Bone marrow (tissue), 2 donors: ENCODE measurements around the gene MMP27.

ENCODE experiments used
- DNase-seq, 2 donors: peaks; one replicate each; lab custom pipeline; 2025; lab: John Stamatoyannopoulos, UW

Gene MMP27

GRCh38 chr11:102703826-102704493 lies 1.6 kb downstream of the MMP27 start:
- DNase-seq = no peak

GRCh38 chr11:102695201-102695600 lies 10.4 kb downstream of the MMP27 start:
- no peak for DNase-seq

GRCh38 chr11:102685754-102686153 lies 19.8 kb downstream of the MMP27 start:
- DNase-seq = no peak

- DNase-seq = no peak
Observed at GRCh38 chr11:102685338-102685737, 20.2 kb downstream of the MMP27 start.

GRCh38 chr11:102683277-102683676 lies 22.3 kb downstream of the MMP27 start:
- no peak for DNase-seq

DNA sequence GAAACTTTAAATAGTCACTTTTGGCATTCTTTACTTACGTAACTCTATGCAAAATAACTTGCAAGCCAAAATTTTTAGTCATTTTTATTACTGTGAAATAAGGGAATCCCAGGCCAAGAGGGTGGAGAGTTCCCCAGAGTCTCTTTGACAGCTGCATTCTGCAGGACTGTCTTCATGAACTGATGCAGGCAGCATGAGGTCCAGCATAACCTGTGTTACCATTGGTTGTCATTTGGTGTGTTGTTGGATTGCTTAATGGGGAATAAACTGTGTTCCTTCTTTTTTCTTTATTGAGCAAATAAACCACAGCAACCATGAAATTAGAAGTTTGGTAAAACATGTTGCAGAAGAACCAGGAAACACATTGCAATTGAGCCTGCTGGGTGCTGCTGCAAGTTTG lies 24.6 kb downstream of the MMP27 start:
- DNase-seq = no peak

DNA sequence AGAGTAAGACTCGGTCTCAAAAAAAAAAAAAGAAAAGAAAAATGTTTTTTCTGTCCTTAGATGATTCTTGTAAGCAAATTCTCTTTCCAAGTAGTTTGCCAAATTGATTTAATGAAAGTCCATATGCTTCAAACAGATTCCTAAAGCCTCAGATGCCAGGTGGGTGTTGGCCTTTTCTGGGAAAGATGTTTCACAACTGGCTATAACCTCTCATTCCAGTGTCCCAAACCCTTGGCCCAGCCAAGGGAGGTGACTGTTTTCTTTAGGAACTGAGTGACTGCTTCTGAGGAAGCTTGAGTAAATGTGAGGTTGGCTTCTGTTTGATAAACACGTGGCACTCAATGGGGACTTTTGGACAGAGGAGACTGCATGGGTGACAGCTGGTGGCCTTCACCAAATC lies 27.5 kb downstream of the MMP27 start:
- no peak for DNase-seq

GRCh38 chr11:102676084-102676483 lies 29.5 kb downstream of the MMP27 start:
- DNase-seq = no peak

- DNase-seq = no peak
Observed at GRCh38 chr11:102669664-102670063, 35.9 kb downstream of the MMP27 start.

GRCh38 chr11:102666331-102666957 lies 39.1 kb downstream of the MMP27 start:
- DNase-seq = peak in 1 of 2 donors; percentile 18

- DNase-seq = no peak
Observed at GRCh38 chr11:102664001-102664752, 41.4 kb downstream of the MMP27 start.

GRCh38 chr11:102662607-102663006 lies 43.0 kb downstream of the MMP27 start:
- DNase-seq = no peak

GRCh38 chr11:102661040-102661439 lies 44.5 kb downstream of the MMP27 start:
- DNase-seq = no peak

DNA sequence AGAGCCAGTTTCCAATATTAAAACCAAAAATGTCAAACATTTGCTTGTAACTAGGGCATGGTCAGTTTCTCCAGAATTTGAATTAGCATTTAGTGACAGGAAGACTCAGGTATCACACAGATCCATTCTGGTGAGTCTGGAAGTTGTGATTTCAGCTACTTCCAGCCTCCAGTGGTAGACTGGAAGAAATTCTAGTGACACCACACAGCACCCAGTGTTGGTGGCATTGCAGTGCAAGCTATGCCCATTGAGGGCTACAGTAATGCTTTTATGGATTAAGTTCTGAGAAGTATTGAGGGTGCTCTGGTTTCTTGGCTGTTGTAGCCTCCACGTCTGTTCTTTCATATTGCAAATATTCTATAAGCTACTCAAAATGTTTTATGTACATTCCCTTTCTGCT lies 49.0 kb downstream of the MMP27 start:
- DNase-seq = no peak

DNA sequence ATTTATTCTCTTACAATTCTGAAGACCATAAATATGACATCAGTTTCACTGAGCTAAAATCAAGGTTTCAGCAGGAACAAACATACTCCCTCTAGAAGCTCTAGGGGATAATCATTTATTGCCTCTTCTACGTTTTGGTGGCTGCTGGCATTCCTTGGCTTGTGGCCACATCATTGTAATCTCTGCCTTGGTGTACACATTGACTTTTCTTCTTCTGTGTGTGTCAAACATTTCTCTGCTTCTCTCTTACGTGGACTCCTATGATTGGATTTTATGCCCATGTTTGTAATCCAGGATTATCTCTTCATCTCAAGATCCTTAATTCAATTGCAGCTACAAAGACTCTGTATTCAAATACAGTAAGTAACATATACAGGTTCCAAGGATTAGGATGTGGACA lies 50.0 kb downstream of the MMP27 start:
- no peak for DNase-seq

DNA sequence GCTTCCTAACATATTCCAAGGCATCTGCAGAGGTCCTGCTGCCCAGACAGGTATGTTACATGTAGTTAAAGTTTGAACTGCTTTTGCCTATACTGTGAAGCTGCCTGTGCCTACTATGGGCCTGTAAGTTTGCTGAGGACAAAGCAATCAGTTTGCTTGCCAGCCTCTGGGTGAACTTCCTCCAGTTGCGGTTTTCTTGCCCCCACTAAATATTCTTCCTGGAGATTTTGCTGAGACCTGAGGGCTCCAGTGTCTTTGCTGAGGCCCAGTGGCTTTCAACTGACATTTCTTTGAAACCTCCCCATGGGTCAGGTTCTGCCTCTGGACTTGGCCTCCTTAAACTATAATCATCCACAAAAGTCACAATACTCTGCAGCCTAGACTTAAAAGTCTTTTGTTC lies 50.8 kb downstream of the MMP27 start:
- no peak for DNase-seq

DNA sequence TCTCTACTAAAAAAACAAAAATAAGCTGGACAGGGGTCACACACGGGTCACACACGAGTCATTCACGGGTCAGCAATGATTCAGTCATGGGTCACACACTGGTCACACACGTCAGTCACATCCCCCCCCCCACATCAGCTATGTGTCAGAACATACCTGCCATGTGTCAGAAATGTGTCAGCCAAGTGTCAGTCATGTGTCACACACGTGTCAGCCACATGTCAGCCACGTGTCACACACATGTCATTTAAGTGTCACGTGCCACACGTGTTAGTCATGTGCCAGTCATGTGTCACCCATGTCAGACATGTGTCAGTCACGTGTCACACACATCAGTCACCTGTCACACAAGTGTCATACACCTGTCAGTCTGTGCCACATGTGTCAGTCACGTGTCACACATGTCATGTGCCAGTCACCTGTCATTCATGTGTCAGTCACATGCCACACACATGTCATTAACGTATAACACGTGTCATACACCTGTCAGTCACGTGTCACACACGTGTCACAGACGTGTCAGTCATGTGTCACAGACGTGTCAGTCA lies 51.8 kb downstream of the MMP27 start:
- DNase-seq = no peak

- DNase-seq = no peak
Observed at GRCh38 chr11:102647430-102647829, 58.1 kb downstream of the MMP27 start.

DNA sequence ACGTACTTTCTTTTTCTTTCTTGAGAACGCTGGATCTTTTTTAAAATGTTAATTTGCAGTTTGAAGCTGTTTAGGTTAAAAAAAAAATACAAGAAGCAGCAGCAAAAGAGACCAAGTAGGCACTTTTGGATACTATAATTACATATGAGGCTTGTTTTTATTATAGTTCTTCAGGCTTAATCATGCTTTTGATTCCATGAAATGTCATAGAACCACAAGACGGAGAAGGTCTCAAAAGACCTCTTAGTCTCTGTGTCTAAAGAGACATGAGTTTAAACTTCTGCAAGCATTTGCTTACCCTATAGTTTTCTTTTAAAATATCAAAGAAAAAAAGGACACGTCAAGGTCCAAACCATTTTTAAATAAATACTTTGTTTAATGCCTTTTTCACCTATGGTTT lies 61.6 kb downstream of the MMP27 start:
- DNase-seq = no peak
